HepG2 (cell line): ENCODE measurements around the gene EGFL8. TPM values are rescaled to one million over a fixed set of nuclear protein-coding genes. Genes with fewer than 3 reads are reported as not detected.

Experiments used
- DNMT3B ChIP-seq: conservative IDR thresholded peaks from 2 replicates; pipeline ENCODE4 v1.6.1; 2016; ENCODE audit warnings: missing biosample characterization, control low read depth
- HMG20A ChIP-seq: IDR thresholded peaks from 2 replicates; pipeline ENCODE4 v1.6.1; 2016; ENCODE audit warnings: borderline replicate concordance
- HNF4A ChIP-seq: sonication (generic); formaldehyde crosslinking; IDR thresholded peaks from 2 replicates; pipeline ENCODE4 v1.4.0; 2020; ENCODE audit warnings: missing genetic modification reagents
- HOXA7 ChIP-seq: sonication (generic); formaldehyde crosslinking; IDR thresholded peaks from 2 replicates; pipeline ENCODE4 v1.8.1; 2022; ENCODE audit warnings: mild to moderate bottlenecking, missing genetic modification reagents, moderate library complexity
- MAF1 ChIP-seq: sonication (generic); formaldehyde crosslinking; IDR thresholded peaks from 2 replicates; pipeline ENCODE4 v1.5.0; 2020; ENCODE audit warnings: missing genetic modification reagents, borderline replicate concordance
- MTA3 ChIP-seq: sonication (generic); formaldehyde crosslinking; IDR thresholded peaks from 2 replicates; pipeline ENCODE4 v1.4.0; 2020; ENCODE audit warnings: missing genetic modification reagents
- PHF5A ChIP-seq: IDR thresholded peaks from one replicate; pipeline ENCODE4 v1.6.1; 2018; ENCODE audit warnings: low read depth, missing genetic modification reagents; ENCODE audit not compliant: unreplicated experiment
- SATB2 ChIP-seq: sonication (generic); formaldehyde crosslinking; IDR thresholded peaks from 2 replicates; pipeline ENCODE4 v1.5.0; 2020; ENCODE audit warnings: missing genetic modification reagents
- THYN1 ChIP-seq: sonication (generic); formaldehyde crosslinking; IDR thresholded peaks from 2 replicates; pipeline ENCODE4 v1.8.1; 2023; ENCODE audit warnings: low read depth, mild to moderate bottlenecking, moderate library complexity, missing genetic modification reagents, borderline replicate concordance
- YY1 ChIP-seq: IDR thresholded peaks from 2 replicates; pipeline ENCODE4 v1.6.1; 2011; ENCODE audit warnings: low read length, low read depth, moderate library complexity, mild to moderate bottlenecking; ENCODE audit not compliant: insufficient read depth, insufficient replicate concordance
- ZBTB20 ChIP-seq: sonication (generic); formaldehyde crosslinking; IDR thresholded peaks from 2 replicates; pipeline ENCODE4 v1.8.1; 2023; ENCODE audit warnings: missing genetic modification reagents, low read depth, mild to moderate bottlenecking, borderline replicate concordance
- ZBTB3 ChIP-seq: sonication (generic); formaldehyde crosslinking; IDR thresholded peaks from 2 replicates; pipeline ENCODE4 v1.4.0; 2020; ENCODE audit warnings: low read depth, mild to moderate bottlenecking, moderate library complexity, missing genetic modification reagents, borderline replicate concordance
- ZNF224 ChIP-seq: sonication (generic); formaldehyde crosslinking; IDR thresholded peaks from 2 replicates; pipeline ENCODE4 v1.5.0; 2020; ENCODE audit warnings: mild to moderate bottlenecking, missing genetic modification reagents
- ZNF225 ChIP-seq: sonication (generic); formaldehyde crosslinking; IDR thresholded peaks from 2 replicates; pipeline ENCODE4 v1.4.0; 2020; ENCODE audit warnings: mild to moderate bottlenecking, missing genetic modification reagents
- ZNF337 ChIP-seq: sonication (generic); formaldehyde crosslinking; IDR thresholded peaks from 2 replicates; pipeline ENCODE4 v1.5.1; 2020; ENCODE audit warnings: missing genetic modification reagents, low read depth, mild to moderate bottlenecking, borderline replicate concordance
- ZNF530 ChIP-seq: sonication (generic); formaldehyde crosslinking; IDR thresholded peaks from 2 replicates; pipeline ENCODE4 v1.5.0; 2020; ENCODE audit warnings: low read depth, mild to moderate bottlenecking, missing genetic modification reagents
- ZNF678 ChIP-seq: sonication (generic); formaldehyde crosslinking; IDR thresholded peaks from 2 replicates; pipeline ENCODE4 v1.4.0; 2020; ENCODE audit warnings: mild to moderate bottlenecking, missing genetic modification reagents
- ZNF839 ChIP-seq: sonication (generic); formaldehyde crosslinking; IDR thresholded peaks from 2 replicates; pipeline ENCODE4 v1.4.0; 2020; ENCODE audit warnings: missing genetic modification reagents, mild to moderate bottlenecking, borderline replicate concordance
- ZSCAN20 ChIP-seq: sonication (generic); formaldehyde crosslinking; IDR thresholded peaks from 2 replicates; pipeline ENCODE4 v1.4.0; 2020; ENCODE audit warnings: missing genetic modification reagents, mild to moderate bottlenecking, borderline replicate concordance
- ZSCAN21 ChIP-seq: sonication (generic); formaldehyde crosslinking; IDR thresholded peaks from 2 replicates; pipeline ENCODE4 v1.8.0; 2022; ENCODE audit warnings: mild to moderate bottlenecking, missing genetic modification reagents, moderate library complexity, borderline replicate concordance
- polyA plus RNA-seq, 8 experiments: library from polyadenylated mRNA; depleted of rRNA in 3 of 8; stranded (reverse) in 7 of 8; unstranded in 1 of 8; fragments of >200 nt; fragmentation: Illumina TruSeq in 4 of 8; extraction: Trizol in 4 of 8; gene quantifications; 2 replicates each; pipeline versions ENCODE4 v1.2.1 to v1.2.3, GENCODE V29; 2011 to 2016; ENCODE audit warnings: low read depth in 4 of 8, missing spikeins in 1 of 8, mixed read lengths in 1 of 8; ENCODE audit not compliant: insufficient read depth in 1 of 8
- total RNA-seq, 5 experiments: library from RNA; depleted of rRNA; stranded (reverse); fragments of >200 nt; fragmentation: Illumina TruSeq; extraction: Trizol; gene quantifications; 2 replicates each; pipeline ENCODE4 v1.2.3, GENCODE V29; 2016; ENCODE audit warnings: low read depth in 1 of 5
- TF ChIP-seq, protein P1 (sequence below): IDR thresholded peaks from 2 replicates; pipeline ENCODE4 v1.6.1; 2016
- TF ChIP-seq, protein P2 (sequence below): sonication (generic); formaldehyde crosslinking; IDR thresholded peaks from 2 replicates; pipeline ENCODE4 v1.4.0; 2020; ENCODE audit warnings: missing genetic modification reagents
- TF ChIP-seq, protein P3 (sequence below): IDR thresholded peaks from 2 replicates; pipeline ENCODE4 v1.6.1; 2016; ENCODE audit warnings: missing compliant biosample characterization, missing genetic modification reagents, borderline replicate concordance
- TF ChIP-seq, protein P4 (sequence below): sonication (generic); formaldehyde crosslinking; IDR thresholded peaks from 2 replicates; pipeline ENCODE4 v1.4.0; 2020; ENCODE audit warnings: missing genetic modification reagents

EGFL8 gene
- total and polyA plus RNA-seq, 2 of the 13 experiments (the other 11 are each of a cell fraction or from before 2014, with no cell fraction given), result 10.0 to 11.5 TPM

DNA sequence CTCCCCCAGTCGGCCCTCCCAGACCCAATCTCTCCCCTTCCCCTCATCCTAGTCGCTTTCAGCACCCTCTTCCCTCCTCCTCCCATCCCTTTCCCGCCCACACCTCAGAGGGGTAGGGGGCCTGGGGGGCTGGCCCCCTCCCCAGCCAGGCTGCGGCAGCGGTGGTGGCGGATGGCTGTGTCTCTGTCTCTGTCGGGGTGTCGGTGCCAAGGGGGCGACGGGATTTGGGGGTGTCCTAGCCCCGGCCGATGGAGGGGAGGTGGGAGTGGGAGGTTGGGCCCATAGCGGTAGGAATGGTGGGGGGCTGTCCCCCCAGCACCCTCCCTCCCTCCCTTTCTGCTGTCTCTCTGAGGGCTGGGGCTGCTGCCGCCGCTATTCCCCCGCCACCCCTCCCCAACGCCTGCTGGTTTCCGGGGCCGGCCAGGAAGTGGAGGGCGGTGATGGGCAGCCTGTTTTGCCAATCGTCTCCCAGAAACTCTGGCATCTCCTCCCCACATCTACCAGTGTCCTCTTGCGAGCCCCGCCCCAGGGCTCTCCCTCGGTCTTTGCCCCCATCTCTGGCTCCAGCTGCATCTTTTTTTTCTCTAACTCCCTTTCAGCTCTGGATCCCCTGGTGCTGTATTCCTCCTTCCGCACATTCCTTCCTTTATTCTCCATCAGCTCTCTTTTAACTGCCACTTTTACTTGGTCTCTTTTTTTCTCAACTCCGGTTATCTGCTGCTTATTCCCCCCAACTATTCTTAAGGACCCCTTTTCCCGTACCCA, 11.5 kb downstream of the EGFL8 start, which contains the start of gene AGPAT1 (continued):
- TF ChIP-seq ZNF678 (peak; percentile 53; the same call in 1 of the 2 replicates), YY1 (peak; percentile 32), ZNF530 (CRISPR knock-in tag) (no peak), HMG20A (no peak), ZNF224 (CRISPR knock-in tag) (no peak), HNF4A (CRISPR knock-in tag) (peak; percentile 78), ZSCAN21 (CRISPR knock-in tag) (no peak), HOXA7 (no peak), THYN1 (CRISPR knock-in tag) (no peak), MAF1 (CRISPR knock-in tag) (0 out of 2 replicates have a peak, but pooled peaks have one; percentile 63), DNMT3B (CRISPR knock-in tag) (no peak), ZSCAN20 (CRISPR knock-in tag) (no peak), ZNF225 (no peak), ZNF337 (CRISPR knock-in tag) (no peak), SATB2 (CRISPR knock-in tag) (no peak), ZNF839 (CRISPR knock-in tag) (no peak), ZBTB20 (CRISPR knock-in tag) (peak; percentile 85; the same call in 1 of the 2 replicates), MTA3 (CRISPR knock-in tag) (no peak), PHF5A (CRISPR knock-in tag) (no peak), ZBTB3 (CRISPR knock-in tag) (no peak)
- TF ChIP-seq, protein P1, sequence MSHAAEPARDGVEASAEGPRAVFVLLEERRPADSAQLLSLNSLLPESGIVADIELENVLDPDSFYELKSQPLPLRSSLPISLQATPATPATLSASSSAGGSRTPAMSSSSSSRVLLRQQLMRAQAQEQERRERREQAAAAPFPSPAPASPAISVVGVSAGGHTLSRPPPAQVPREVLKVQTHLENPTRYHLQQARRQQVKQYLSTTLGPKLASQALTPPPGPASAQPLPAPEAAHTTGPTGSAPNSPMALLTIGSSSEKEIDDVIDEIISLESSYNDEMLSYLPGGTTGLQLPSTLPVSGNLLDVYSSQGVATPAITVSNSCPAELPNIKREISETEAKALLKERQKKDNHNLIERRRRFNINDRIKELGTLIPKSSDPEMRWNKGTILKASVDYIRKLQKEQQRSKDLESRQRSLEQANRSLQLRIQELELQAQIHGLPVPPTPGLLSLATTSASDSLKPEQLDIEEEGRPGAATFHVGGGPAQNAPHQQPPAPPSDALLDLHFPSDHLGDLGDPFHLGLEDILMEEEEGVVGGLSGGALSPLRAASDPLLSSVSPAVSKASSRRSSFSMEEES, result no peak
- TF ChIP-seq, protein P2, sequence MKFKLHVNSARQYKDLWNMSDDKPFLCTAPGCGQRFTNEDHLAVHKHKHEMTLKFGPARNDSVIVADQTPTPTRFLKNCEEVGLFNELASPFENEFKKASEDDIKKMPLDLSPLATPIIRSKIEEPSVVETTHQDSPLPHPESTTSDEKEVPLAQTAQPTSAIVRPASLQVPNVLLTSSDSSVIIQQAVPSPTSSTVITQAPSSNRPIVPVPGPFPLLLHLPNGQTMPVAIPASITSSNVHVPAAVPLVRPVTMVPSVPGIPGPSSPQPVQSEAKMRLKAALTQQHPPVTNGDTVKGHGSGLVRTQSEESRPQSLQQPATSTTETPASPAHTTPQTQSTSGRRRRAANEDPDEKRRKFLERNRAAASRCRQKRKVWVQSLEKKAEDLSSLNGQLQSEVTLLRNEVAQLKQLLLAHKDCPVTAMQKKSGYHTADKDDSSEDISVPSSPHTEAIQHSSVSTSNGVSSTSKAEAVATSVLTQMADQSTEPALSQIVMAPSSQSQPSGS (CRISPR knock-in tag), result no peak
- TF ChIP-seq, protein P3, sequence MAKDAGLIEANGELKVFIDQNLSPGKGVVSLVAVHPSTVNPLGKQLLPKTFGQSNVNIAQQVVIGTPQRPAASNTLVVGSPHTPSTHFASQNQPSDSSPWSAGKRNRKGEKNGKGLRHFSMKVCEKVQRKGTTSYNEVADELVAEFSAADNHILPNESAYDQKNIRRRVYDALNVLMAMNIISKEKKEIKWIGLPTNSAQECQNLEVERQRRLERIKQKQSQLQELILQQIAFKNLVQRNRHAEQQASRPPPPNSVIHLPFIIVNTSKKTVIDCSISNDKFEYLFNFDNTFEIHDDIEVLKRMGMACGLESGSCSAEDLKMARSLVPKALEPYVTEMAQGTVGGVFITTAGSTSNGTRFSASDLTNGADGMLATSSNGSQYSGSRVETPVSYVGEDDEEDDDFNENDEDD, result 0 out of 2 replicates have a peak, but pooled peaks have one; percentile 28
- TF ChIP-seq, protein P4, sequence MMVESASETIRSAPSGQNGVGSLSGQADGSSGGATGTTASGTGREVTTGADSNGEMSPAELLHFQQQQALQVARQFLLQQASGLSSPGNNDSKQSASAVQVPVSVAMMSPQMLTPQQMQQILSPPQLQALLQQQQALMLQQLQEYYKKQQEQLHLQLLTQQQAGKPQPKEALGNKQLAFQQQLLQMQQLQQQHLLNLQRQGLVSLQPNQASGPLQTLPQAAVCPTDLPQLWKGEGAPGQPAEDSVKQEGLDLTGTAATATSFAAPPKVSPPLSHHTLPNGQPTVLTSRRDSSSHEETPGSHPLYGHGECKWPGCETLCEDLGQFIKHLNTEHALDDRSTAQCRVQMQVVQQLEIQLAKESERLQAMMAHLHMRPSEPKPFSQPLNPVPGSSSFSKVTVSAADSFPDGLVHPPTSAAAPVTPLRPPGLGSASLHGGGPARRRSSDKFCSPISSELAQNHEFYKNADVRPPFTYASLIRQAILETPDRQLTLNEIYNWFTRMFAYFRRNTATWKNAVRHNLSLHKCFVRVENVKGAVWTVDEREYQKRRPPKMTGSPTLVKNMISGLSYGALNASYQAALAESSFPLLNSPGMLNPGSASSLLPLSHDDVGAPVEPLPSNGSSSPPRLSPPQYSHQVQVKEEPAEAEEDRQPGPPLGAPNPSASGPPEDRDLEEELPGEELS (CRISPR knock-in tag), result peak; percentile 36; the same call in 1 of the 2 replicates
